Measurements from ENCODE around the gene ERMARD.

ERMARD gene

DNA sequence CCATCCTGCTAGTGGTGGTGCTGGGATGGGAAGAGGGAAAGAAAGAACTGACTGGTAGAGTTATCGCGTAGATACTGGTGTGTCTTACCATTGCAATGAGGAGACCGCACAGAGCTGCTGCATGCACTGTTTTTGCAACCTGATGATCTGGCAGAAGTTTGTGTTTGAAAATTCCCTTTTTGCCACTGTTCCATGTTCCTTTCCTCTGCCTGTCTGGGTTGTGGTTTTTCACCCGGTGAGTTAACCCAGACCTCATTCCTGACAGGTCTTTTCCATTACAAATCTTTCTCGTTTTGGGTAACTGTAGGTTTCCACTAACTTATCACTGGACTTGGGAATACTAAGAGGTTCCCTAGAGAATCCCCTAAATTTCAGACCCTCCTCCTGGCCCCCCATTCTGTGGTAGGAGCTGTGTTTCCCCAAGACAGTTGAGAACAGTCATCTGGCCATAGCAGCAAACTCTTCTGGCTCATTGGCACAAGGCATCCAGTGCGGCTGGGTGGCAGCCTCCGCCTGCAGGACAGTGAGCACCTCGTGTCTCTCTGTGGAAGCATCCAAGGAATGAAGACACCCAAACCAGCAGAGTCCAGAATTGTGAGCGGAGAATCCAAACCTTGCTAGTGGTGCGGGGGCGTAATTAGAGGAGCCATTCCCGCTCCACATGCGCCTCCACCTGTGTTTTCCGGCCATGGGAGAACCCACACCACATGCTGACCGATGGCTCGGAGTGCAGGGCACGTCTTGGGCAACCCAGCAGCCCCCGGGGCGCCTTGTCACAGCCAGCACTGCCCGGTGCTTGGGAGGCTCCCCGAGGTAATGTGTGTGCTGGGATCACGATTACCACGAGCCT, 32.8 kb downstream of the ERMARD start:
- no peak for DNase-seq (ENCODE audit: low read depth)

DNA sequence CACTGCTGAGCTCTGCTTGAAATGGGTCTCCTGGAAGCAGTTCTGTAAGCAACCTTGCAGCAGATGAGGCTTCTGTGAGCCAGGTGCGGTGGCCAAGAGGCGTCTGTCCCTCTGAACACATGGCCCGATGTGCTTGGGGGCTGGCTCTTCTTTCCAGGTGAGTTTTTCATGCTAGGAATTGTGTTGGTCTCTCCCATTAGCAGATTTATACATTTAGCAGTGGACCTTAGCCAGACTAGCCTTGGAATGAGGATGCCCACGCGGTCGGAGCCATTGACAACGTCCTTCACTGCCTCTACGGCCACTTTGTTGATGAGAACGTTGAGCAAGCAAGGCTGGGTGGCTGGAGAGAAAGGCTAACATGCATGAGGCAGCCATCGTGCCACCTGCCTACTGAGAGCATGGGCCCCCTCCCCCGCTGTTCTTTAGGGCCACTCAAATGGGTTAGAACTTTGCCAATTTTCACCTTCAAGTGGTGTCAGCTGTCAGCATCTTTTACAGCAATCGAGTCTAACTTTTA, 33.5 kb downstream of the ERMARD start:
- DNase-seq (ENCODE audit: low read depth) = no peak

DNA sequence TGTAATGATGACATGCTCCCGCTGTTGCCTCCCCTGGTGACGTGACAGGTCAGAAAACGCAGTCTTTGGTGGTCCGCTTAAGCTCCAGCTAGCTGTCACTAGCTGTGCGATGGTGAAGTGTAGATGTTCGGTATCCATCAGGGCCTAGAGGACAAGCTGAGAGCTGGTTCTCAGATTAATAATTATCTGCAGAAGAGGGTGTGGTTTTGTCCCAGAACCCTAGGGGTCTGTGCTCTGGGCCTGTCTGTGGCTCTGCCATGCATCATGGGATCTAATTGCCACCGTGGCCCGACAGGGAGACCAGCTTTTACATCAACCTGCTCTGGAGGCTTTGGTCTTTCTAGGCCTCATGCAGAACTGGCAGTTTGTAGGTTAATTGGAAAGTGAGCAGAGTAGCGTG, 34.1 kb downstream of the ERMARD start:
- DNase-seq (ENCODE audit: low read depth) = no peak

DNA sequence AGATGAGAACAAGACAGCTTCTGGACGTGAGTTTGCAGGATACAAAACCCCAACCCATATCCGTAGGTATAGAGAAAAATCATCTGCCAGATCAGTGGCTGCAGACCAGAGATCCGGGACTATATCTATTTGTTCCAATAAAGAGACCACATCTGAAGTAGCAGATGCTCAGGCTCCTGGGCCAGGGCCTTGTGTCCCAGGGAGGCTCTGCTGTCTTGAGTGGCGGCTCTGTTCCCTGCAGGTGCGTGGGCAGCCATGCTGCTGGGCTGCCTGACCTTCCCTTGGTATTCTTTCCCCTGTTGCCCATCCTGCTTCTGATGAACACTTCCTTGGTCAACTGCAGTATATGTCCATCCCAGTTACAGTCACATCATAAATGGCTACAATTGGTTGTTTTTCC, 34.9 kb downstream of the ERMARD start:
- DNase-seq (ENCODE audit: low read depth) = no peak

DNA sequence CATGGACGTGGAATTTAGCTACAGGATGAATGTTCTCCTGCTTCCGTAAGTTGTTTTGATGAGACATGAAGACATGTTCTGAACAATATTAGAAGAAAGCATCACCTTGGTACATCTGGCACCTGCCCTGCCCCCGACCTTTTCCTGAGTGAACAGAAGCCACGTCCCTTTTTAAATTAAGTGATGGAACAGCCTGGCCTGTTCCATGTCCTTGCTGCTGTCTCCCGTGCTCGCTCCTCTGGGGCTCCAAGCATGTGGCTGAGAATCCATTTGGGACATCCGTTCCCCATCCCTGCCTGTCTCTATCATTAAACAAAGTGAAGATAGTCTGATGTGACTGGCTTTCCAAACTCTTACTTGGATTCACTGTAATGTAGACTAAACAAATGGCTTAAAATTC, 36.4 kb downstream of the ERMARD start:
- DNase-seq (ENCODE audit: low read depth) = no peak

DNA sequence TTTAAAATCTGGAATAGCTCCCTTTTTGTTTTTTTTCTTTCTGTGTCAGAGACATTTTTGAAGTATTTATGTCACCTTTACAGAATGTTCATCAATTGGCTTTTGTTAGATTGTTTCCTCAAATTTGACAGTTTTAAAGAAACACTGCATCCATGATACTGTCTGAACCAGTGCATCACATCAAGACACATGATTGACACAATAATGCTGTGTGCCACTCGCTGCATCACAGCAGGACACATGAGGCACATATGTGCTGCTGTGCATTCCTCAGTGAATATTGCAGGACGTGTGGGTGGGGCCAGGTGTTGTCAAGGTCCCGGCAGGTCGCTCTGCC, 37.4 kb downstream of the ERMARD start:
- no peak for DNase-seq (ENCODE audit: low read depth)

DNA sequence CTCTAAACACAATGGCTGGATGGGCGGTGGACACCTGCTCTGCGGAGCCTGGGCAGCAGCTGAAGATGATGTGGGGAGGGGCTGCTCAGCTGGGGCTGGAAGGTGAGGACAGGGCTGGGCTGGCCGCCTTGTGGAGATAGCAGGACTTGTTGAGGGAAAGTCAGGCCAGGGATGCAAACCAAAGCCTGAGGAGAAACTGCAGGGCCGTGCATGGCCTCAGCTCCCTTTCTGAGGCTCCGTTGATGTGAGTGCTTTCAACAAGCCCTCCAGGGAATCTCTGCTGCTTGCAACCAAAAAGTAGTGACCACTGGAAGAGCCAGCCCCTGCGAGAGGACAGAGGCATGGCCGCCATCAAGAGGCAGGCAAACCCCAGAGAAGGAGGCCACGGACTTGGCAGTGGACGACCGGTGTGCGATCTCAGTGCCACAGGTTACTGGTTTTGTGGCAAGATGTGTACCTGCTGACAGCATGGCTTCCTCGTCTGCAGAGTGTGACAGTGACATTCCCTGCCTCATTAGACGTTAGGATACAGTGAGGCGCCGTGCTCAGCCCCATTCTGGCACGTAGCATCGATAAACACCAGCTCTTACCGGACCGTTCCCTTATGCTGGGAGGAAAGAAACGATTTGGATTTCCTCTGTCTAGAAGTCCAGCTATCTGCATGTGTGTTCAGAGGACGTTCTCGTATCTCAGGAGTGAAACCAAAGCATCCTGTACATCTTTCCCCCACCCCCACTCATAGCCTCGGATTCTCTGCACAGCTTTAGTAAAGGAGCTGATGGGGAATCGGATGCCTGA, 37.9 kb downstream of the ERMARD start:
- no peak for DNase-seq (ENCODE audit: low read depth)

DNA sequence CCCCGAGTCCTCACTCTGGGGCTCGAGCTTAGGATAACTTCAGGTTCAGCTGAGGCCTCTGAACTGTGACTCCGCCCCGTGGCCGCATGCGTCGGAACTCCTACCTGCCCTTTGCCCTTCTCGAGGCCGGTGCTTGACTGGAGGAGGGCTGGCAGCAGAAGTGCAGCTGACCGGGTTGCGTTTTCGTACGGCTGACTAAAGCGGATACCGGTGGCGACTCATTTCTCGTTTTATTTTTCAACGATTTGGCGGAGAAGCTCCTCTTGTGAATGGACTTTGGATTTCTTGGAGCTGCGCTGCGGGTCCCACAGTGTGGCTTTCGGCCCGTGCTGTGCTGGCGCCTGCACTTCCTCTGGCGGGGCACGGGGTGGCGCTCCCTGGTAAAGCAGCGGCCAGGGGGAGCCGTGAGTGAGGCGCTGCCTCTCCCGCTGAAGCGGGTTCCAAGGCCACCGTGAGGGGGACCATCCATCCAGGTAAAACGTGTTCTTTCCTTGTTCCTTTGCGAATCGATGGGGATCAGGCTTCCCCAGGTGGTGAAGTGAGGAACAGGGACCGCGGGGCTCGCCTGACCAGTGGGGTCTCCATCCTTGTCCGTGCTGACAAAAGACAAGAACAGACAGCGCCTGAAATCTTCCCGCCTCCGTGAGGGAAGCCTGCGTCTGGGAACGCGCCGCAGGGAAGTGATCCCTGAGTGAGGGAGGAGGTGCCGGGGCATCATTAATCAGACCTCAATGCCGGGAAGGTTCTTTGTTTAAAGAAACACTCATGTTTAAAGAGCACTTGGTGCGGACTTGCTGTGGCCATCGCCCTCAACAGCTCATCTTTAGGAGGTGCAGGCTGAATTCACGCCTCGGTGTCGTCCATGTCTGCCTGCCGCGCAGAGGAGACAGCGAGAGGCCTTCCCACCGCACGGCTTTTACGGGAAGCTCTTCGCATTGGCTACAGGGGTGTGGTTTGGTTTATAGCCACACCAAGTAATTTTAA, 38.8 kb downstream of the ERMARD start:
- DNase-seq (ENCODE audit: low read depth) = peak; percentile 67

DNA sequence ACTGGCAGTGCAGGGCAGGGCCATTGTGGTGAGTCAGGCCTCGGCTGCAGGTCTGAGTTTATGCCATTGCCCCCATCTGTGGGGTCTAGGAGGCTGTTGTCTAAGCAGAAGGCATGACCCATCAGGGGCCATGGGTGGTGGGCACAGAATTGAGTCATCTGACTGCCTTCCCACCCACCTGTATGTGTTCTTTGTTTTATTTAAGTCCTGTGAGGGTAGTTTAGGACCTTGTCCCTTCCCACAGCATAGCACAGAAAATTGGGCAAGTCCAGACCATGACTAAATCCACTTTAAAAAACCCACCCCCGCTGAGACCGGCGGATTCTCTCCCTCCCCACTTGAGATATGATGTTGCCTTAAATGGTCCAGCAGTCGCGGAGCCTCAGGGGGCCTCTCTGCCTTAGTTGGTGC, 40.3 kb downstream of the ERMARD start:
- DNase-seq (ENCODE audit: low read depth) = no peak

DNA sequence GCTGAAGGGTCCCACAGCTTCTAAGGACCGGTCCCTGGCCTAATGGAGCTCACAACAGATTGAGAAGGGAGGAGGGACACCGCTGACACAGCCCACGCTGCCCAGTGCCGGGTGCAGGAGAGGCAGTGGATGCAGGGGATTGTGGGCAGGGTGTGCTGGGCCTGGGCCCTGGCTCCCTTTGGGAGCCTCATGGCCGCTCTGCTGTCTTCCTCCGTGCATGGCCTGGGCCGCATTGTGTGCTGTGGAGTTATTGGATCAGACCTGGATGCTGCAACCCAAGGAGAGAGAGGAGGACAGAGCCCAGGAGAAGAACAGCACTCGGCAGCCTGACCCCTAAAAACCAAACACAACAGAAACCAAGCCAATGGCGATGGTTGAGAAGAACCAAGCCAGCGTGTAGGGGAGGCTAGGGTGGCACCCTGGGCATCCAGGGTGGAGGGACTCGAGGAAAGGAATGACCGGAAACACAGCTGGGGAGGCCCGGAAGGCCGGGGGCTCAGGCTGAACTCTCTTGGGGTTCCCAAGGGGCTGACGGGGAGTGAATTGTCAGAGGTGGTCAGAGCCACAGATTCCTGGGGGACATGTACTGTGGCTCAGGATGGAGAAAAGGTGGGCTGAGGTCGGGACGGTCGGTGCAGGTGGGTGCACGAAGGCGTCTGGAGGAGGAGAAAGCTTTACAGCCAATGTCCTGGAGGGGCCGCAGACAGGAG, 41.0 kb downstream of the ERMARD start:
- DNase-seq (ENCODE audit: low read depth) = no peak

DNA sequence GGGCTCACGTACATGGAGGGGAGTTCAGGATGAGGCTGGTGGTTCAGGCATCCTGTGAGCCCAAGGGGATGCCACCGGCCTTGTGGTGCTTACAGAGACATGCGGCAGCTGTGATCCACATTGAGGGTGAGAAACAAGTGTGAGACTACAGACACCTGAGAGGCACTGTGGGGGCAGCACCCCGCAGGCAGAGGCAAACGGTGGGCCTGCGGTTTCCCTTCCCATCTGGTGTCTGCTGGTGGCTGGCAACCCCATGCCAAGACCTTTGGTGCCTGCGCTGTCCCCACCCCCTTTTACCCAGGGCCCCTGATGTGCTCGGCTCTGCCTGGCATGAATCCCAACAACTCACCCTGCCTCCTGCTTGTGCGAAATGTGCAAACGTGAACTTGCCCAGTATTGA, 42.0 kb downstream of the ERMARD start:
- DNase-seq (ENCODE audit: low read depth) = no peak

DNA sequence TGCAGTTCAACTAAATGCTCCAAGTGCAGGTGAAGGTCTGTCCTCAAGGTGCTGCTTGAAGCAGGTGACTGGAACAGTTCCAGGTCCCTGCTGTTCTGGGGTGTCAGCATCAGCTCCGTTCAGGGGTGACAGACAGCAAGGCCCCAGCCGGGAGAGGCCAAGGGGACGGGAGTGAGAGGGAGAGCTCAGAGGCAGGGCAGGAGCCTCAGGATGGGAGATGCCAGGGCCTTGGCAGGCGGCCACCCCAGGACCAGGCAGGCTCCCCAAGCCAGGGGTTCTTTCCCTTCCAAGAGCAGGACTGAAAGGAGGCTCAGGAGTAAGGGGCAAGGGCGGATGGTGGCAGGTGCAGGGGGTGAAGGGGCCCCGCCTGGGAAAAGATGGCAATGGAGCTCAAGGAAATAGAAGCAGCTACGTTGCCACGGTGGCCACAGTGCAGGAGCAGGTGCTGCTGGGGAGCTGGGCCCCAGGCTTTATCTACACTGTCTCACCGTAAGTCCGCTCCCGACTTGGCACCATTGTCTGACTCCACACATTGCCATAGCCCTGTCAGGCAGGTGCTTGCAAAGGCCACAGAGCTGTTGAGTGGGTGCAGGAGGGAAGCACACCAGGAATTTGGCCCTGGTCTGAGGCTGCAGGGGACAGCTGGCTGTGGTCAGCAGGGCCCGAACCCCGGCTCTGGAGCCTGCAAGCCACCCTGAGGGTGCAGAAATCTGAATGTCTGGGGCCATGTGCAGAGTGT, 43.1 kb downstream of the ERMARD start:
- no peak for DNase-seq (ENCODE audit: low read depth)

DNA sequence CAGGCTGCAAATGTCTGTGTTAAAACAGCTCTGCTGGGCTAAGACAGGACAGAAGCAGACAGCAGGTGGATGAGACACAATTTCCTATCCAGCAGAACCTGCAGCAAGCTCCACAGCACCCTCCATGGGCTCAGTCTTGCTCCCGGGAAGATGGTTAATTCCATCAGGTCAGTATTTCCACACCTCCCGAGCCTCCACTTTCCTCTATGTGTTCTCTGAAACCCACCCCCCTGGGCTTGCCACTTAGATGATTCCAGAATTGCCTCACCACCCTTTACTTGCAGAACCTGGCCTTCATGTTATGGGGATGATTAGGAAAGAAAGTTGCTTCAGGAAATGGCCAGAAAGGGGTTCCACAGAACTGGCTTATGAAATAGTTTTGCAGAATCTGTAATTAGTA, 43.8 kb downstream of the ERMARD start:
- DNase-seq (ENCODE audit: low read depth) = no peak

DNA sequence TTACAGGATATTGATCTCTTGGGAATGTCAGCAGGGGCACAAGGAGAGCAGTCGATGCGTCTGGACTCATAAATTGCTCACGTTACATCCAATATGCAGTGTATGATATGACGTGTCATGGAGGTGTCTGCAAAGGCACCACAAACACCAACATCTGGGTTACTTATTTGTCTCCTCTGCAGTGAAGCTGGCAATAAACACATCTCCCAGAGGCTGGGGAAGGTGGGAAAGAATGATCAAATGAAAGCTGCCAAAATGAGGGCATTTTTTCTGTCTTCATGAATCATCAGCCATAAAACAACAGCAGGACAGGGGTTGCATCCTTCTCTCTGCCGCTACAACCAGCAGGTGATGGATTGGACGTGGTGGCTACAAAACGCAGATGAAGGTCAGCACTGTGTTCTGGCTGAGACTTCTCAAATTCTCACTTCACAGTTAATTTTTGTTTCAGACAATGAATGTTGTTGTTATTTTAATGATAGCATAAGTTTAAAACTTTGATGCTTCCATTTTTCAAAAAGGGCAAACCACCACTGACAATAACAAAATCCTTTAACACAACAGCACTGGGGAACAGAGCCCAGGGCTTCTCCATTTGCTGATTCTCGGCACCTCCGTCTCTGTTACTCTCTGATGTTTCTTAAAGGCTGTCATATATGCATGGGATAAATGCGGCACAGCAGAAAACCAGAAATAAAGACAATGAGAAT, 47.5 kb downstream of the ERMARD start:
- no peak for DNase-seq (ENCODE audit: low read depth)

DNA sequence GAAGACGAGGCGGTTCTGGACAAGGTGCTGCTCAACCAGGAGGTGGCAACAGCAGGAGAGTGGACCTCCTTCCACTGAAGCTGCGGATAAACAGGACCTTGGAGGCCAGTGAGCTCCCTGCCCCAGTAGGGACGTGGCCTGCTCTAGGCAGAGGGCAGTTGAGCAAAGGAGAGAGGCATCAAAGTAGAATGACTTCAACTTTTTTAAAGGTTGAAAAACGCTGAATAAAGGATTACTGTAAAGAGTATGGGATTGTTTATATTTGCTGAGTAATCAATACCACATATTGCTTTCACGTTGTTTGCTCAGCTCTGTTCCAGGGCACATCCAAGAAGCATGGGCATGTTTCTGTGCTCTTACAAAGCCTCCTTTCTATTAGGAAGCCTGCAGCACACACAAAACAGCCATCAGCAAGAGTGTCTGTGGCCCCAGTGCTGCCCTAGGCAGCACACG, 48.1 kb downstream of the ERMARD start:
- DNase-seq (ENCODE audit: low read depth) = no peak

DNA sequence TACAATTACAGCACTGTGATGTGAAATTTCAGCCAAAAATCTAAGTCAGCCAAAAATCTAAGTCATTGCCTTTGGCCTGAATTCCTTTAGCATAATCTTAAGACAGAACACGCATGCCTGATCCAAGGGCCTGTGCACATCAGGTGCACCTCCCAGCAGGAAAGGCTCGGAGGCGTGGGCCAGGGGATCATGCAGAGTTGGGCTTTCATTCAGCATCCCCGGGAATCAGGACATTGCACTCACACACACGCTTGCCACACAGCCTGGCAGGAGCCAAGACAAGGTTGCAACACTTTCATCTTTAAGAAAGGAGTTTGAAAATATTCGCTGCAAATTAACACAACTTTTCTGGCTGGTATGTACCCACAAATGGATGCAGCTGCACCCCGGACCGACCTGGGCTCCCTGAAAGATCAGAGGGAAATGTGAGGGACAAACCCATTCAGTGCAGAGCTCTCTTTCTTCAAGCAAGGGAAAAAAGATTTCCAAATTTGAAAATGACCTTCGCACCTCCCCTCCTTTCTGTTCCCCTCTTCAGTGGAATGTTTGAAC, 48.8 kb downstream of the ERMARD start:
- no peak for DNase-seq (ENCODE audit: low read depth)

DNA sequence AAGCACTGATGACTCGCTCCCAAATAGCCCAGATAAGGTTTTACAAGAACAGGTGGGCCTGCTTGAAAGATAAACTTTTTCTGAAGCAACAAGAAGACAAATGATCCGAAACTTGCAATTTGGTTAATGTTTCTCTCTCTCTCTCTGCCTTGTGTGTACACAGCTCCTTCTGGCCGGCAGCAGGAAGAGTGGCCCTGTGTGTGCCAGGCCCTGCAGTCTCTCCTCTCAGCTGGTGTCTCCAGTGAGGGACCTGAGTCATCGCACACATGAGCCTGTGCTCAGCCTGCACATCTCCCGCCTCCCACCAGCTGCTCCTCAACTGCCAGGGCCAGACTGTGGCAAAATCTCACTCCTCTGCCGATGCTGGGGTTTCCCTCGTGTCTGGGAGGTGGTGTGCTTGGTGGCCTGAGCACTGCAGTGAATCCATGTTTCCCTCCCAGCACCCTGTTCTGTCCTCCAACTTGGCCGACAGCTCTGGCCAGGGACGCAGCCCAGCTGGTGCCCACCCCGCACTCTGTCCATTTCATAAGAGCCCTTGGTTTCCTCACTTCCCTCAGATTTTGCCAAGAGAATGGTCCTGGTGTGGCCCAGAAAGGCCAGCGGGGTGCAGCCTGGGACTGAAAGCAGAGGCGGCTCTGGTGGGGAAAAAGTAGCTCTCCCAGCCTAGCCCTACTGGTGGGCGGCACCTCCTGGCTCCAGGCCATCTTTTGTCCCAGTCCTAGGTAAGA, 49.4 kb downstream of the ERMARD start:
- peak; percentile 39 for DNase-seq (ENCODE audit: low read depth)

DNA sequence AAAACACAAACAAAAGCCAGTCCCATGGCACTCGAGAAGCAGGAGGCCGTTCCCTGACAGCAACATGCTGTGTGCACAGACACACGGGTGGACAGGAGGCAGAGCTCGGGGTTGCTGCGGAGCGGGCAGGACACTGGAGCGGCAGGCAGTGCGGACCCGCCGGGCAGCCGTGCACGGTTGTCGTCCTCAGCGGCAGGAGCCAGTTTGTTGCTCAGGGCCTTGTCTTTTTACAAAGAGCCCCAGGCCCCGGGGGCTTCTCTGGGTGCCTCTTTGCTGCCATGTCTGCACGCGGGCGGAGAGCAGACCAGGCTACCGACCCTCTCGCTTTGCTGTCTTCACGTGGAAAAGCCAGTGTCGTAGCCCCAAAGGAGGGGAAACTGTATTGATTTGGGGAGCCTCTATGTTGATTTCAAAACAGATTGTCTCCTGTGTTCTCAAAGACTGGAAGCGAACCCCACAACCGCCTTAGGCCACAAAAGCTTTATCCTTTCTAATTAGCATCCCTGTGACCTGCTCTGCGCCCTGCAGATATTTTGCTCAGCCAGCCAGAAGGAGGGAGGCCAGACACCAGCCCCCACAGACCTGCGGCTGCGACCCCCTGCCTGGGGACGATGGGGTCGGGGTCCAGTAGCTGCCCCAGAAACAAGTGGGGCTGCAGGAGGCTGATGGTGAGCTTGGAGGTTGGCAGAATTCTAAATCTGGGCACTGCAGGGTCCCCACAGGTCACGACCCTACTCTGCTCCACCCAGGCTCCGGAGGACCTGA, 50.2 kb downstream of the ERMARD start:
- DNase-seq (ENCODE audit: low read depth) = no peak
